ENCODE data around the gene MTF2.
A peak's percentile ranks its signal among the peaks of the same experiment; 100 is the strongest.
"Not testable (repeated sequence)": the region's sequence is repeated elsewhere in the genome, so short reads cannot be mapped to it uniquely, and the experiment has no call there.

MTF2 gene

DNA sequence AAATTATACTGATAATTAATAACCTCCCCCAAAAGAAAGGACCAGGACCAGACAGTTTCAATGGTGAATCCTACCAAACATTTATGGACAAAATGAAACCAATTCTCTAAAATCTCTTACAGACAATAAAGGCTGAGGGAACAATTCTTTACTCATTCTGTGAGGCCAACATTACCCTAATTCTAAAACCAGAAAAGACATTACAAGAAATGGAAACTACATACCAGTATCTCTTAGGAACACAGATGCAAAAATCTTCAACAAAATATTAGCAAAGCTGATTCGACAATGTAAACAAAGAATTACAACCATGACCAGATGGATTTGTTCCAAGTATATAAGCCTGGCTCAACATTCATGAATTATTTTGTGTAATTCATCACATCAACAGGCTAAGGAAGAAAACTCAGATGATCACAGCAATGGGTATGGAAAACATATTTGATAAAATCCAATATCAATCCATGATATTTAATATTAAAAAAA, 92.5 kb downstream of the MTF2 start:
- TF ChIP-seq, protein P1, sequence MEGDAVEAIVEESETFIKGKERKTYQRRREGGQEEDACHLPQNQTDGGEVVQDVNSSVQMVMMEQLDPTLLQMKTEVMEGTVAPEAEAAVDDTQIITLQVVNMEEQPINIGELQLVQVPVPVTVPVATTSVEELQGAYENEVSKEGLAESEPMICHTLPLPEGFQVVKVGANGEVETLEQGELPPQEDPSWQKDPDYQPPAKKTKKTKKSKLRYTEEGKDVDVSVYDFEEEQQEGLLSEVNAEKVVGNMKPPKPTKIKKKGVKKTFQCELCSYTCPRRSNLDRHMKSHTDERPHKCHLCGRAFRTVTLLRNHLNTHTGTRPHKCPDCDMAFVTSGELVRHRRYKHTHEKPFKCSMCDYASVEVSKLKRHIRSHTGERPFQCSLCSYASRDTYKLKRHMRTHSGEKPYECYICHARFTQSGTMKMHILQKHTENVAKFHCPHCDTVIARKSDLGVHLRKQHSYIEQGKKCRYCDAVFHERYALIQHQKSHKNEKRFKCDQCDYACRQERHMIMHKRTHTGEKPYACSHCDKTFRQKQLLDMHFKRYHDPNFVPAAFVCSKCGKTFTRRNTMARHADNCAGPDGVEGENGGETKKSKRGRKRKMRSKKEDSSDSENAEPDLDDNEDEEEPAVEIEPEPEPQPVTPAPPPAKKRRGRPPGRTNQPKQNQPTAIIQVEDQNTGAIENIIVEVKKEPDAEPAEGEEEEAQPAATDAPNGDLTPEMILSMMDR (IDR thresholded peaks at IDR 0.05; ENCODE audit: low read depth, low read length) = no peak
- DNase-seq (ENCODE audit: extremely low read depth, low read depth) = no peak

DNA sequence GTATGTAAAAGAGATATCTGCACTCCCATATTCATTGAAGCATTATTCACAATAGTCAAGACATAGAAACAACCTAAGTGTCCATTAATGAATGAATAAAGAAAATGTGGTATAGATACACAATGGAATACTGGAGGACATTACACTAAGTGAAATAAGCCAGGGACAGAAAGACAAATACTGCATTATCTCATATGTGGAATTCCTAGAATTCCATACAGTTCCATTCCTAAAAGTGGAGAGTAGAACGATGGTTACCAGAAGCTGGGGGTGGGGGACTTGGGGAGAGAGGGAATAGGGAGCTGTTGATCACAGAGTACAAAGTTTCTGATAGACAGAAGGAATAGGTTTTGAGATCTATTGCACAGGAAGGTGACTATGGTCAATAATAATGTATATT, 93.7 kb downstream of the MTF2 start:
- DNase-seq (ENCODE audit: extremely low read depth, low read depth) = no peak
- TF ChIP-seq, protein P1 (IDR thresholded peaks at IDR 0.05; ENCODE audit: low read depth, low read length) = no peak

DNA sequence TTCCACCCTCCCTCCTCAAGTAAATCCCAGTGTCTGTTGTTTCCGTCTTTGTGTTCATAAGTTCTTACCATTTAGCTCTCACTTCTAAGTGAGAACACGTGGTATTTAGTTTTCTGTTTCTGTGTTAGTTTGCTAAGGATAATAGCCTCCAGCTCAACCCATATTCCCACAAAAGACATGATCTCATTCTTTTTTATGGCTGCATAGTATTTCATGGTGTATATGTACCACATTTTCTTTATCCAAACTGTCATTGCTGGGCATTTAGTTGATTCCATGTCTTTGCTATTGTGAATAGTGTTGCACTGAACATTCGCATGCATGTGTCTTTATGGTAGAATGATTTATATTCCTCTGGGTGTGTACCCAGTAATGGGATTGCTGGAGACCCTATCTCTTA, 95.6 kb downstream of the MTF2 start:
- not testable (repeated sequence) for DNase-seq (ENCODE audit: extremely low read depth, low read depth)

DNA sequence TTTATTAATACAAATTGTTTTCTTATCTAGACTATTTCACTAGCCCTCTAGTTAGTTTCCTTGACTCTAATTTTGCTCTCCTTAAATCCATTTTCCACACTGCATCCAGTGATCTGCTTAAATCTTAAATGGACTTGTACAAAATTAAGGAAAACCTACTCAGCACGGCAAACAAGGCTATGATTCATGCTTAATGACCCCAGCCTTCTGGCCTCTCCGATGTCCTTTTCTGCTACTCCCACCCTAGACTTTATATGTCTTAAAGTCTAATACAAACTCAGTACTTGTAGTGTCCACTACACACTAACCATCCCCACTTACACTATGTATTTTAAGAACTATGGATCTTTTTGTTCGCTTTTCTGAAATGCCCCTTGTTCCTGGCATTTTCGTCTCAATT, 98.9 kb downstream of the MTF2 start:
- TF ChIP-seq, protein P1 (IDR thresholded peaks at IDR 0.05; ENCODE audit: low read depth, low read length) = no peak
- no peak for DNase-seq (ENCODE audit: extremely low read depth, low read depth)

DNA sequence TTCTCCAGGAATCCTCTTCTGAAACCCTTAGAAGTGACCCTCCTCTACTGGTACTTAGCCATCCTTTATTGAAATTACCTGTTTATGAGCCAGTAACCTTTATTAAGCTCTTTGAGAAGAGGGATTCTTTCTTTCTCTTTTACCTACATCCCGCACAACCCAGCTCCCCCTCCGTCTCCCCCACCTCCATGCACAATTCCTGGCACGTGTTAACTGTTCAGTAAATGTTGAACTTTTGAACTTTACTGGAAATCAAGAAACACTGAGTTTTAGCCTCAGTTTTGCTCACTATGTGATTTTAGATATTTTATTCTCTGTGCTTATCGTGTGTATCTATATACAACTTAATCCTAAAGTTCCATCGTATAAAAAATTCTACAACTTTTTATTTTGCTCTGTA, 99.3 kb downstream of the MTF2 start:
- TF ChIP-seq, protein P1 (IDR thresholded peaks at IDR 0.05; ENCODE audit: low read depth, low read length) = no peak
- no peak for DNase-seq (ENCODE audit: extremely low read depth, low read depth)

DNA sequence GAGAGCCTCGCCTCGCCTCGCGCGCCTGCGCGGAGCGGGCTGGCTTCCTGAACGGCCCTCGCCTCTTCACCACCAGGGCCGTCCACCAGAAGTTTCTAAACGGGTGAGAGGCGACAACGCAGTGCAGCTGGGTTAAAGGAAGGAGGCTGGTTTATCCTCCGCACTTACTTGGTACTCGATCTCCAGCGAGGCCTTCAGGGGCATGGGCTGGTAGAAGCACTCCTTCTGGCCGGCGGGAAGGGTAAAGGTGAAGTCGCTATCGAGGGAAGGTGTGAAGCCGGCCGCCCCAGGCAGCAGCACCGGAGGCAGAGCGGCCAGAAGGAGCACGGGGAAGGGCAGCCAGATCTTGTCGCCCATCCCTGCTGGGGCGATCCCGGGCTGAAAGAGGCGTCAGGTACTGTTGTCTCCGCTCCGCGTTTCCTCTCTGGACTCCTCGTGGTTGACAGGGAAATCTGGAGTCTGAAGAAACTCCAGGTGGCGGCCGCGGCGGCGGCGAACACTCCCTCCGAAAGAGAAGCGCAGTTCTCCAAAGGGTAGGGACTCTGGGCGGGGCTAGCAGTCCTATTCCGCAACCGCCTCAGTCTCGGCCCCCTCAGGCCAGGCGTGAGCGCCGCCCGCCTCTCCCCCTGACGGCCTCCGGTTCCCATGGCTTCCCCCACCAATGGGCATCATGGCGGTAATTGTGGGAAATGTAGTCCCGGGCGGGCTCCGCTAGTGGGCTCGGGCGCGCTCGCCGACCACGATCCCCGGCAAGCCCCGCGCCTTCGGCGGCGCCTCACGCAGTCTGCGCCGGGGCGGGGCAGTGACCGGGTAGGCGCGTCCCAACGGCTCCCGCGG, 101.0 kb downstream of the MTF2 start, which contains the start of gene TMED5:
Gene TMED5 (minus strand): TSS at position 528 of the 837 bp plus-strand sequence. CDS start 171 bp downstream, at position 357.
- TF ChIP-seq, protein P1 (IDR thresholded peaks at IDR 0.05; ENCODE audit: low read depth, low read length) = no peak; the same call in 1 of the 2 replicates
- peak; percentile 96 for DNase-seq (ENCODE audit: extremely low read depth, low read depth)

DNA sequence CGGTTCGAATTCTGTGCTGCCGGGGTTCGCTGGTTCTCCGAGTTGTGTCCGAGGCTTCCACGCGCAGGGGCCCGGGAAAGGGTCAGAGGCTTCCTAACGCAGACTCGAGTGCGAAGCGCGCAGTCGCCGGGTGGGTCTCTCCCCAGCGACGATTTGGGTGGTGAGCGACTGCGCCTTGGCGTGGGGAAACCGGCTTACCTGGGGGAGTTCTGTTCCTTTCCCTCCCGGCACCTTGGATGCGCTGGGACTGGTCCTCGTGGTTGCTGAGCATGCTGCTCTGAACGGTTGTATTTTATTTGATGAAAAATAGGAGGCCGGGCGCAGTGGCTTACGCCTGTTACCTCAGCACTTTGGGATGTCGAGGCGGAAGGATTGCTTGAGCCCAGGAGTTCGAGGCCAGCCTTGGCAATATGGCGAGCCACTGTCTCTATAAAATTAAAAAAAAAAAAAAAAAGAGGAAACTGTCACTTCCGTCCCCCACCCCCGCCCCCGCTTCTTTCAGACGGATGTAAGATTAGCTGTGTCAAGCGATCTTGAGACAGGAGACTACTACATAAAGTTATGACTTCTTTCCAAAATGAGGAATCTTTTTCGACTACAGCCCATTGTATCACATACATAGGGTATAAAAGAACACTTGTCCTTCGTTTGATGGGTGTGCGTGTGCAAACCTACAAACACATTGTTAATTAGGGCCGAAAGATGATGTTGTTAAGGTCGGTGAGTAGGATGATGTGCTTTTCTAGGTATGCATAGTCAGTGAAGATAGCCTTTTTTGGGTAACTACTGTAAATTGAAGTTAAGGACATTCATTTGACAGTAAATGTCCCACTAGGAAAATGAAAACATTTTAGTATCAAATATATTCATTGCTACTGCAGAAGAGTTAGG, 101.9 kb downstream of the MTF2 start, which contains the start of gene CCDC18:
Gene CCDC18 (plus strand): TSS at position 2 of the 891 bp plus-strand sequence. CDS start 2,638 bp downstream, outside the sequence.
- no peak for DNase-seq (ENCODE audit: extremely low read depth, low read depth)
- TF ChIP-seq, protein P1 (IDR thresholded peaks at IDR 0.05; ENCODE audit: low read depth, low read length) = no peak
